Stimulated activated CD8-positive, alpha-beta memory T cell treated with anti-CD3 and anti-CD28 coated beads, Interleukin-12 subunit alpha, Interleukin-12 subunit beta, amount 100 ng/mL, for 1 hour (primary cell): Measurements from ENCODE around the gene TNNT2.

Experiments
- DNase-seq: peaks from one replicate; pipeline ENCODE4 v3.0.0-alpha.2; 2020; ENCODE audit warnings: low read depth

Gene TNNT2

DNA sequence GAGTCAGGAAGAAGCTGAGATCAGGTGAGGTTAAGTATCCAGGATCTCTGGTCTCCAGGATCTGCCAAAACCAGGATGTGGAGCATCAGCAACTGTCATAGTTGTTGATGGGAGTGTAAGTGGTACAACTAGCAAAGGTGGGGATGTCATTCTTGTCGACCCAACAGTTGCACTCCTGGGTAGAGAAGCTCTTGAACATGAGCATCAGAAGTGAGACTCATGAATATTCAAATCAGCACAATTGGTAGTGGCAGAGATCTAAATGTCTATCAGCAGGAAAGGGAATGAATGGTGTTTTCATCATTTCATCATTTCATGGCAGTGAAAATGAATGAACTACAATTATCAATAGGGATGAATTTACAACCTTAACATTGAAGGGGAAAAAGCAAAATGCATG, 25.9 kb upstream of the TNNT2 start:
- DNase-seq: no peak

DNA sequence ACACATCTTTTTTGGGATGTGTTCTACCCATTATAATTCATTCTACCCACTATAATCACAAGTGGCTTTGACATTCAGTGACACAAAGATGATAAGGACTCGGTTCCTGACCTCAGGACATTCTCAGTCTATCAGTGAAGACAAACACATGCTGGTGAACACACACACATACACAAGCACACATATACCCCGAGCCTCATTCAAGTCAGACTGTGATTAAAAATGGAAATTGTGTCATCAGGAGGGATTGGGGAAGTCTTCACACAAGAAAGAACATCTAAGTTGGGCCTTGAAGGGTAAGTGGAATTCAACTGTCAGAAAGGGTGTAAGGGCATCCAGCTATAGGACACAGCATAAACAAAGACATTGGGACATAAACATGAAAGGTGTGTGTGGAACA, 24.2 kb upstream of the TNNT2 start:
- DNase-seq: no peak

DNA sequence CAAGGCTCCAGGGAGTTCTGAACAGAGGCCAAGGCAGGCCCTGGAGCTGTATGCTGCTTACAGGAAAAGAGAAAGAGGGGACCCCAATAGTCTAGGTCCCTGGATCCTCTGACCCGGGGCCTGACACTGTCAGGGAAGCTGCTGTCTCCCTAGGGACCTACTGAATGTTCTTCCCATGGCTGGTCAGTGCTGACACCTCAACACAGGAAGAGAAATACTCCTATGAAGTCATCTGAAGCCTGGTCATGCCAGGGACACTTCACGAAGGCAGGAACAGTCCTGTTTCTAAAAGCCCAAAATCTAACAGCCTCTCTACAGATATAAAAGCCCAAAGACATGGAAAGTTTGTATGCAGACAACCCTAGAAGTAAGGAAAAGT, 23.4 kb upstream of the TNNT2 start:
- DNase-seq: no peak

DNA sequence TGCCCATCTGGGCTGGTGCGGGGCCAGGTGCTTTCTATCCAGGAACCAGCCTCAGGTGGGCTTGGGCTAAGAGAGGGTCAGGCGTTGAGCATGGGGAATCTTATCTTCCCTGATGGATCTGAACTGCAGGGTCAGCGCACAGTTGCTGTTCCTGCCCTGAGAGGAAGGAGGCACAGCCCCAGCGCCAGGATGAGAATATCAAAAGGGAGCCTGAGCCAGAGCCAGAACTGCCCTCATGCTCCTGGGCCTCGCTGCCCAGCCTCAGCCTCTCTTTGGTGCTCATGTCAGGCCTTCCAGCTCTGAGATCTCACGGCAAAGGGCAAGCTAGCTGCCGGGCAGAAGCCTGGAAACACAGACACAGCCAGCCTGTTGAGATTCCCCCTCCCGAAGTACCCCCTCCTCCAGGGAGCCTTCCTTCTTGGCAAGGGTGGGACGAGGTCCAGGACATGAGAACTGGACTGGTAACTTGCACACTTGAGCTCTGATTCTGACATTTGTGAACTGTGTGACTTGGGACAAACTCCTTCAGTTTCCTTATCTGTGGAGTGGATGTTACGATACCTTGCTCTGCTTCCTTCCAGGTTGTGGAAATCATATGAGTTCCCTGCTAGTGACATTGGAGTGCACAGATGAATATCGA, 22.9 kb upstream of the TNNT2 start:
- no peak for DNase-seq

DNA sequence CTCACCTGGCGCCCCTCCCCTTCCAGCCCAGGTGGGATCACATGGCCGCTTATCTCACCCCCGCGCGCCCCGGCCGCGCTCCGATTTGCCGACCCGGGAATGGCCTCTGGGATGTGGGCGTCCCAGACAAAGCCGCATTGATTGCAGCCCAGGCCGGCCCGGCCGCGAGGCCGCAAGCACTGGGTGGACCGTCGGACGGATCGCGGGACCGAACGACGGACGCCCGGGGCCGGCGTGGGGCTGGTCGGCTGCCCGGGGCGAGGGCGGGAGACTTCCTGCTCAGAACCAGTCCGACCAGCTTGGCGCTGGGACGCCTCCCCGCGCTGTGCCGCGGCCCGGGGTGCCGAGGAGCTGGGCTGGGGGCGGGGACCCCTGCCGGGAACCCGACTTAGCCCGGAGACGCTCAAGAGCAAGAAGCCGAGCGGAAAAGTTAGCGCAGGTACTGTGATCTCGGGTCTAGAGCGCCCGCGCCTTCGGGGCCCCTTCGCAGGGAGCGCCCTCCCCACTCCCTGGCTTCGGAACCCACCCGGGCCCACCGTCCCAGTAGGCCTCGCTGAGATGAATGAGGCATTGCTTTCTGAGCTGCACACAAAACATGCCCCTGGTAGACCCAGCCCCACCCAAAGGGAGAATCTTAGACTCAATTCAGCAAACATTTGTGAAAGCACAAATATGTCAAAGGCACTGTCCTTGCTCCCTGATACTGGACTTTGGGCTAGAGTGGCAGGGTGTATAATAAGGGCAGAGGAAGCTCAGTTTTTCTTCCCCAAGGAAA, 22.1 kb upstream of the TNNT2 start:
- DNase-seq: no peak

GRCh38 chr1:201399018-201399351, 21.5 kb upstream of the TNNT2 start, which contains the start of gene LAD1:
TSS of gene LAD1 (minus strand) at chr1:201399324. CDS start at chr1:201399306, 18 bp downstream.
- DNase-seq: no peak

GRCh38 chr1:201397675-201398074, 20.2 kb upstream of the TNNT2 start:
- no peak for DNase-seq

DNA sequence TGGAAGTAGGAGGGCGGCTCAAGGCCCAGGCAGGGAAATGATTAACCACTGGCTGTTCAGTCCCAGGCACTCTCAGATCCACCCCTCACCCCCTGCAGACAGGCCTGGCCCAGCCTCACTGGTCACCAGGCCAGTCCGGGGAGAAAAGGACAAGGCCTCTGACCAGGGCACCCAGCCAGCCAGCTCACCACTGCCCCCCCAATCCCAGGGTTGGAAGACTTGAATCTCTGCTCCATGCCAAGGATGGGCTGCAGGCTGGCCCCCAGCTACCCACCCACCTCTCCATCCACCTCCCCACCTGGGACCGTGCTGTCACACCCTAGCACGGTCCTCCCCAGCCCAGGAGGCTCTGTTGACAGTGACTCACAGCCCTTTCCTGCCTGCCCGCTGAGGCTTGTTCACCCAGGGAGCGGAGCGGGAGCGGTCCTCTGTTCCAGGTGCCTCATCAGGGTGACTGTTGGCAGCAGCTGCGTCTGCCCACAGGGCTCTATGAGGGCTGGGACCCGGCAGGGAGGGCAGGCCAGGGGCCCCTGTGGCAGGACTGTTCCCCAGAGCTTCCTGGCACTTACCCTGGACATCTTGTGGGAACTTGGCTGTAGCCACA, 19.5 kb upstream of the TNNT2 start:
- no peak for DNase-seq

DNA sequence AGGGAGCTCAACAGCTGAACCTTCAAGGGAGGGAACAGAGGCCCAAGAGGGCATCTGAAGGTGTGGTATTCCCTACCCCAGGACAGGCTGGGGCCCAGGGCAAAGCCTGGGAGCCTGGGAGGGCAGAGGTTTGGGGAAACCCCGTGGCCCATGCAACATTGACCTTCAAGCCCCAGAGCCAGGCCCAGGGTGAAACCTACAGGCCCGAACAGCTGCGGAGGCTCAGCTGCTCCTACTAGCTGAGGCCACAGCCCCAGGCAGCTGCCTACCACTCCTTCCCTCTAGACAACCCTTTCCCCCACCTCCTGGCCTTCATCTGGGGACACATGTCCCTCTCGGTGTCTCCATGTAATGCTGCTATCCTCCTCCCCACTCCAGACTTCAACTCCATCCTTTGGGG, 18.5 kb upstream of the TNNT2 start:
- DNase-seq: no peak

GRCh38 chr1:201394591-201394990, 17.1 kb upstream of the TNNT2 start:
- DNase-seq: no peak

- no peak for DNase-seq
These were observed 15.6 kb upstream of the TNNT2 start for GRCh38 chr1:201393076-201393475.

- no peak for DNase-seq
These were observed 14.4 kb upstream of the TNNT2 start for GRCh38 chr1:201391651-201392511.

DNA sequence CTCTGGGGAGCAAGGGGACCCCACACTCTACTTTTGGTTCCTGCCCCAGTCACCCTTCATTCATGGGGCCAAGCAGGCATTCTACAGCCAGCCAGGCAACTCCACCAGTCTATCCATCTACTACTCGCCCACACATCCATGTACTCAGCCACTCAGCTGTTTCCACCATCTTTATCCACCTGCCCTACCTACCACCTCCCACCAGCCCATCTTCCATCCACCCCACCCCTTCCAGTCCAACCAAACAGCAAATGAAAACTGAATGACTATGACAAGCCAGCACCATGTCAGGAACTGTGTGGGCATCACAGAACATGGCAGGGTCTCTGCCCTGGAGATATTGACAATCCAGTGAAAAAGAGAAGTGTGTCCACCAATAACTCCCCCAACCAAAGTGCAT, 13.7 kb upstream of the TNNT2 start:
- DNase-seq: no peak

DNA sequence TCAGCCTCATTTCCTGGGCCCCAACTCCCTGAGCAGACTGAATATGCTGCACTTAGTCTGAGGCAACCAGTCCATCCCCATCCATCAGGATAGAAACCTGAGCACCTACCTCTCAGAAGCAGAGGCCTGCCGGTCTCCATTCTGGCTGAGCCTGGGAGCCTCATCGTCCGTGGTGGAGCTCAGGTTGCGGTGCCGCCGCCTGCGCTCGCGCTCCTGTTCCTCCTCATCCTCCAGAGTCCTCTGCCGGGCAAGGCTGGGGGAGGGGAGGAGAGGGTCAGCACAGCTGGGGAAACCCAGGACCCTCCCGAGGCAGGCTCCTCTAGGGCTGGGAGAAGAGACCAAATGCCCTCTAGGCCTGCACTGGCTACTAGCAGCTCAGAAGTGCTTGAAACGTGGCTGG, 11.6 kb upstream of the TNNT2 start:
- DNase-seq: no peak

DNA sequence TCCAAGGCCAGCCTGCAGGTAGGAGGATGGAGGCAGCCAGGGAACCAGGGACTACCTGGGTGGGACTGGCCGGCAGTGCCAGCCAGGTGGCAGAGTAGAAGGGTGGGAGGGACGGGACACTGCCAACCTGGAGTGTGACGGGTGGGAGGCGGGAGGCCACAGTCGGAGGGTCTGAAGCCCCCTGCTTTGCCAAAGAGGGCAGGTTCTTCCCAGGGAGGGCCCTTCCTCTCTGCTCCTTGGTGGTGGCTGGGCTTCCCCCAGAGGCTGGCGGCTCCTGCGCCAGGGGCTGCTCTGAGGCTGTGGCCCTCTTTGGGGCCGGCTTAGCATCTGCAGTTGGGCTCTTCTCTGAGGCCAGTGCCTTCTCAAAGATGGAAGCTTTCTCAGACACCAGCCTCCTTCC, 8.7 kb upstream of the TNNT2 start:
- DNase-seq: no peak

GRCh38 chr1:201385299-201385891, 7.9 kb upstream of the TNNT2 start:
- peak; percentile 2 for DNase-seq

DNA sequence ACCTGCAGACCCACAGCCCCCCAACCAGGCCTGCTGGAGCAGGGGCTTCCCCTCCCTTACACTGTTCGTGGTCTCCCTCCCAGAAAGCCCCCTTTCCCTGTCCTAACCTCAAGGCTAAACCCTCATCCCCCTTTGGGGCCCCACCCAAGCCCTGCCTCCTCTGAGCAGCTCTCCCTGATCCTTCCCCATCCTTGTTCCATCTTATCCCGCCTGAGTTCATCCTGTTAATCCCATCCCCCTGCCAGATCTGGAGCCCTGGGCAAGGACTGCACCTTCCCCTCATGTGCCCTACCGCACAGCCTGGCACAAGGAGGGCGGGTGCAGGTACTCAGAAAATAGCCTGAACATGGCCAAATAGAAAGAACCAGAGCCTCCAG, 6.9 kb upstream of the TNNT2 start:
- no peak for DNase-seq

DNA sequence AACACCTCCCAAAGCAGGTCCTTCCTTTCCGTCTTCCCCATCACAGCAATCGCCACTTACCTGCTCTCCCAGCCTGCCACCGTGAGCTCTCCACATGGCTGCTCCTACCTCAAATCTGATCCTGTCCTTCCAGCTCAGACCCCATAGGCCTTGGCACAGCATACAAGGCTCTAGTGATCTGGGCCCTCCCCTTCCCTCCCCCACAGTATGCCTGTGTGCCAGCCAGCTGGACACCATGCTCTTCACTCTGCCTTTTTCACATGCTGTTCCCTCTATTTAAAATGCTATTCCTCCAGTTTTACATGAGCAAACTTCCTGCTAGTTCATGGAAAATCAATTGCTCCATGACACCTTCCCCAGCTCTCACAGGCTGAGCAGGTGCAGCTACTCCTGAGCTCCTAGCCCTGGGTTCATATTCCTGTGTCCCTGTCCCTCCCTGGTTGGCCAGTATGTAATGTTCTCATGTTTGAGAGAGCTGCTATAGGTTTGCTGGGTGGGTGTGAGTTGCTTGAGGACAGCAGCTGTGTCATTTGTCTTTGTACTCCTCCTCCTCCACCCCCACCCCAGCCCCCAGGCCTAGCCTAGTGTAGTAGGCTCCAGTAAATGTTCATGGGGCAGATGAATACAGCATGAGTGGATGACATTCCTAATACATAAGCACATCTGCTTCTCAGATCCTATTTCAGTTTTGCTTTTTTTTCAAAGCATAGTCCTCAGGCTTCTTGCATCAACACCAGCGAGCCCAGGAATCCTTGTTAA, 6.3 kb upstream of the TNNT2 start:
- DNase-seq: no peak

DNA sequence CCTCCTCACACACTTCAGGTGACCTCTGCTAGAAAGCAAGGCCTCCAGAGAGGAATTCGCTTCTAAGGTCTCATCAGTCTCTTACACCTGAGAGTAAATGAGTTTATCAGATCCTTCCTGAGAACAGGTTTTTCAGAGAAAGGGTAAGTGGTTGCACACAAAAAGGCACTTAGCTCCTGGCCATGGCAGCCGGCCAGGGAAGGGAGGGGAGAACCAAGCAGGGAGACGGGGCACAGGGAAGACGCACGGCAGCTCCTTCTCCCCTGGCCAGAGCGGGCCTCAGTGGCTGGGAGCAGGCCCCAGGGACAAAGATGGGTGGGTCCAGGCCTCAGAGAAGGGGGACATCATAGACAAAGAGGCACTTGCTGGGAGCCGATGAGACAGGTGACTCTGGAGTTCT, 3.6 kb upstream of the TNNT2 start:
- no peak for DNase-seq

DNA sequence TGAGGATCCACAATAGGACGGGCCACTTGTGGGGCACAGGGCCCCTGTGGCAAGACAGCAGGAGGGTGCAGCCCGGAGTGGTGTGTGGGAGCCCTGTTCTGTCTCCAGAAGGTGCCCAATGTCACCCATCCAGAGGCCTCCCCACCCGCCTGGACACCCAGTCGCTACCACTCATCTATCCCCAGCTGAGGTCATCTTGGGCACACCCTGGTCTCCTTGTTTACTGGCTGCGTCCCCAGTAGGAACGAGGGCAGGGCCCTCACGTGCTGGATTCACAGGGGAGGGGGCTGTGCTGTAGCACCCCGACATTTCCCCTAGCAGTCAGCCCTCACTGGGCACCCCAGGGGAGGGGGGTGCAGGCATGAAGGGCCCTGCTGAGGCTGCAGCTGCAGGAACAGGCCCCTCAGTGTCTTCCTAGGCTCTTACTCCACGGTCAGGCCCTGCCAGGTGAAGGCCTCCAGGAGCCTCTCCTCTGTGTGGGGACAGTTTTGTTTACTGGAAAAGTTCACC, 2.3 kb upstream of the TNNT2 start:
- no peak for DNase-seq

DNA sequence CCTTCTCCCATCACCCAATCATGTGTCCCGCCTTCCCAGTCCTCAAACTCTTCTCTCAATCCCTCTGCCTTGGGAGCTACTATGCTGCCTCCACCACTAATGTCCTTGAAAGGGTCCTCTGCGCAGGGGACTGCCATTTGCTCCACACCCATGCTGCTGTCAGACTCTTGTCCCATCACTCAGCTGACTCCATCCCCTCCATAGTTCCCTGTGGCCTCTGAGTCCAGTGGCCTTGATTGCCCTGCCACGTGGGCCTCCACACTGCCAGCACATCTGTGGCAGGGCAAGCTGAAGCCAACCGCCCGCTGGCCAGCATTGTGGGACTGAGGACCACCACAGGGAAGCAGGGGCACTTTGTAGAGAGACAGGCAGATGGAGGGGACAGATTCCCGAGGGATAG, 1.3 kb upstream of the TNNT2 start:
- no peak for DNase-seq
